Left ventricle myocardium superior (tissue), 1 donor: ENCODE results near the gene TTYH1. TPM values are rescaled to one million over a fixed set of nuclear protein-coding genes. Genes with fewer than 3 reads are reported as not detected.

ENCODE experiments used
- ATAC-seq: fragments of 200-7000 bp; cut with Tn5 transposase; one replicate; pipeline ENCODE4 v1.9.1; 2020; ENCODE audit warnings: mild to moderate bottlenecking, moderate library complexity
- DNase-seq: peaks from one replicate; pipeline ENCODE4 v3.0.0-alpha.2; 2020
- intact Hi-C: fragments of 100-400 bp; cut with micrococcal nuclease; formaldehyde crosslinking; loops from one replicate; pipeline ENCODE4 v1.11.0; 2022
- total RNA-seq: library from RNA; stranded (reverse); fragmentation: NEBNext Ultra II Directional; extraction: Animal tissue kit (Norgen Biotek cat#: 25700); gene quantifications from one replicate; pipeline ENCODE4 v1.2.1, GENCODE V29; 2021
- donor health status: DM: no; HTN: yes; CAD: no; lungs with severe emphysema.

The TTYH1 gene
- total RNA-seq, 1 donor from 2014 or later: 1.6 TPM

- DNase-seq: no peak
- no peak for ATAC-seq
- intact Hi-C loops: no loop called here
Observed at GRCh38 chr19:54454781-54455675, 39.8 kb downstream of the TTYH1 start.

DNA sequence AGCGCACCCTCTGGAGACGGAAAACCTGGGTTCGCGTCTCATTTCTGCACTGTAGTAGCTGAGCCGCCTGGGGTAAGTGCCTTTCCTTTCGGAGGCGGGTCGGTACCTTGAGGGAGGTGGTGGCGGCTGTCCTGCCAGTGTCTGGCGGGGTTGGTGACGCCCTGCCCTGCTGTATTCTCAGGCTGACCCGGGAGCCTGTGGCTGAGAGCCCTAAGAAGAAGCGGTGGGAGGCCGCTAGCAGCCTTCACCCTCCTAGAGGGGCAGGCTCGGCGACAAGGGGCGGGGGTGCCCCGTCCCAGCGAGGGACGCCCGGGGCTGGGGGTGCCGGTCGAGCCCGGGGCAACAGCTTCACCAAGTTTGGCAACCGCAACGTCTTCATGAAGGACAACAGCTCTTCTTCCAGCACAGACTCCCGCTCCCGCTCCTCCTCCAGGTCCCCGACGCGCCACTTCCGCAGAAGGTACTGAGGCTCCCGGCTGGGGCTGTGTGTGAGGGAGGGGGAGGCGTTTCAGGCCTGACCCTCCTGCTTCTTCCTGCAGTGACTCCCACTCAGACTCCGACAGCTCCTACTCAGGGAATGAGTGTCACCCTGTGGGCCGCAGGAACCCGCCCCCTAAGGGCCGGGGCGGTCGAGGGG lies 40.6 kb downstream of the TTYH1 start:
- DNase-seq (no peak), ATAC-seq (no peak)
- intact Hi-C loops: no loop called here

- ATAC-seq: no peak
- intact Hi-C loops: no loop called here
- no peak for DNase-seq
Observed at GRCh38 chr19:54456423-54457373, 41.4 kb downstream of the TTYH1 start.

- intact Hi-C loops: no loop called here
- ATAC-seq: no peak
- no peak for DNase-seq
Observed at GRCh38 chr19:54457773-54458647, 42.7 kb downstream of the TTYH1 start.

- DNase-seq (no peak), ATAC-seq (no peak)
- intact Hi-C loops: no loop called here
Observed at GRCh38 chr19:54458648-54459281, 43.5 kb downstream of the TTYH1 start.

GRCh38 chr19:54459282-54460229 lies 44.3 kb downstream of the TTYH1 start:
- ATAC-seq (no peak), DNase-seq (no peak)
- intact Hi-C loops: no loop called here

- ATAC-seq: no peak
- no peak for DNase-seq
- intact Hi-C loops: no loop called here
Observed at GRCh38 chr19:54460230-54461005, 45.2 kb downstream of the TTYH1 start.

DNA sequence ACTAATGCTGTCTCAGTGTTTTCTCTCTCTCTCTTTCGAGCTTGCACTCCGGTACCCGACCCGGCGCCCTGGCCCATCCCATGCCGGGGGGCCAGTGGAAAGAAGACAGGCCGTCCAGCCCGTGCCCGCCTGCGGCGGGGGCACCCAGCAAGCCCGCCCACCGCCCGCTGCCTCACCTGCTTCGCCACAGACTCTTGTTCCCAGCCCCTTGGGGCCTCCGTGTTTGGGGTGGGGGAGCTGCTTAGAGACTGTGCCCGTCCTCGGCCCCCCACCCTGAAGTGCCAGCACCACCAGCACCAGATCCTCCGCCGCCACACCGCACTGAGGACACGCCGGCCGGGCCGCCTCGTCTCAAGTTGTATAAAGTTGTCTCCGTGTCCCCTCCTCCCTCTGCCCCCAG lies 45.9 kb downstream of the TTYH1 start:
- DNase-seq: no peak
- intact Hi-C loops: no loop called here
- ATAC-seq: no peak

DNA sequence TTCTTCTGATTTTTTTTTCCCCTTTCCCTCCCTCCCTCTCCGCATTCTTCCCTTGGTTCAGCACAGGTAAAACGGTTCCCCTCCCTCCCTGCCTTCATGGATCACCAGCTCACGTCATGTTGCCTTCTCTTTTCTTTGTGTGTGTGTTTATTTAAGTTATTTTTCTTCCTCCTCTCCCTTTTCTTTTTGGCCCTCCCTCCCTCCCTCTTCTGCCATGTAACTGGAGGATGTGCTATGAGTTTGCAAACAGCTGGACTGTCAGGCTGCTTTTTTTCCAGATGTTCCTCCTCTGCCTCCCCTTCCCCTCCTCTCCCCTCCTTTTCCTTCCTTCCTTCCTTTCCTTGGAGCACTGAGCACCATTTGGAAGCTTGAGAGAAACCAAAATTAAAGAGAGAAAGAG lies 46.3 kb downstream of the TTYH1 start:
- DNase-seq: no peak
- intact Hi-C loops: no loop called here
- ATAC-seq: no peak

DNA sequence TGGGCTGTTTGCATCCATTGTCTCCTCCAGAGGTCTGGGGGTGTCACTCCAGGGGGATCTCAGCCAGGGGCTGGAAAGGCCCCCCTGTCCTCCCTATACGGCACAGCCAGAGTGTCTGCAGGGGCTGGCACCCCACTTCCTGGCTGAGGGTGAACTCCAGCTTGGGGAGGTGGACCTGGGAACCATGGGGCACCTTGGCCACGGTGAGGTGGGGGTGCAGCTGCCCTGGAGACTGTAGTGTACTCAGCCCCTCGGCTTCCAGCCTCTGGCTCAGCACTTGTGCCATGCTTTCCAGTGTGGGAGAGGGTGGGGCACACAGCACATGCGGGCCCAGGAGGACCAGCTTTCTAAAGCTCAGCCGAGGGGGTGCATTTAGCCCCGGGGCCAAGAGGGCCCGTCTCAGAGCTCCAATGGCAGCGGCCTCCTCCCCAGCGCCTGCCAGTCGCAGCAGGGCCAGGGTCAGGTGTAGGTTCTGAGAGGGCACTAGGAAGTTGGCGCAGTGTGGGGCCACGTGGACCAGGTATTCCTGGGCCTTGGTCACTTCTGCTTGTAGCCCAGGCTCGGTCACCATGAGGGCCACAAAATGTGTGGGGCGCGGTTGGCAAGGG lies 46.9 kb downstream of the TTYH1 start:
- DNase-seq (no peak), ATAC-seq (no peak)
- intact Hi-C loops: no loop called here

- DNase-seq (peak; percentile 86), ATAC-seq (peak; percentile 38)
- intact Hi-C loops: no loop called here
Observed at GRCh38 chr19:54462655-54463530, 47.6 kb downstream of the TTYH1 start.

- ATAC-seq: peak; percentile 75
- DNase-seq: peak; percentile 97
- intact Hi-C loops: no loop called here
Observed at GRCh38 chr19:54463531-54464043, 48.3 kb downstream of the TTYH1 start, which contains the start of gene LENG9. LENG9 (minus strand) TSS chr19:54463778; CDS start chr19:54463526, 252 bp downstream.

GRCh38 chr19:54464044-54464629 lies 48.9 kb downstream of the TTYH1 start:
- intact Hi-C loops: no loop called here
- ATAC-seq: peak; percentile 40
- DNase-seq: peak; percentile 79
